PC-3 (cell line): ENCODE measurements around the gene SESTD1. TPM values are rescaled to one million over a fixed set of nuclear protein-coding genes. Genes with fewer than 3 reads are reported as not detected.

Source experiments
- ATAC-seq: fragments of 200-7000 bp; cut with Tn5 transposase; 2 replicates; pipeline ENCODE4 v1.9.1; 2020; ENCODE audit warnings: mild to moderate bottlenecking, moderate library complexity
- BruUV-seq: library from RNA; stranded (reverse); fragments of 400-500 nt; replicated peaks from 2 replicates; lab custom pipeline; 2021; lab: Mats Ljungman, UMichigan
- CTCF ChIA-PET: fragments of 300-600 bp; sonication (Branson Sonifier 250); formaldehyde crosslinking; loops from one replicate; lab custom pipeline; 2022; ENCODE audit warnings: antibody characterized with exemption; lab: Charles Lee
- POLR2A ChIA-PET: fragments of 300-600 bp; sonication (Branson Sonifier 250); formaldehyde crosslinking; loops from one replicate; lab custom pipeline; 2022; ENCODE audit warnings: antibody characterized with exemption; ENCODE audit not compliant: unreplicated experiment; lab: Charles Lee
- DNase-seq: peaks from one replicate; pipeline ENCODE4 v3.0.0-alpha.2; 2015
- H2AFZ ChIP-seq: fragments of 300-600 bp; sonication (generic); 2 replicates; pipeline ENCODE4 v1.6.0; 2016; ENCODE audit warnings: antibody characterized with exemption, low read length
- H3F3A ChIP-seq: fragments of 300-600 bp; sonication (generic); one replicate; pipeline ENCODE4 v1.6.0; 2017; ENCODE audit warnings: antibody characterized with exemption, low read length, control low read depth, mild to moderate bottlenecking; ENCODE audit not compliant: unreplicated experiment
- H3K27ac ChIP-seq: fragments of 300-600 bp; sonication (generic); 2 replicates; pipeline ENCODE4 v1.5.1; 2016; ENCODE audit warnings: mild to moderate bottlenecking, low read length
- H3K27me3 ChIP-seq: fragments of 300-600 bp; sonication (generic); 2 replicates; pipeline ENCODE4 v1.6.1; 2016; ENCODE audit warnings: low read length, mixed read lengths
- H3K36me3 ChIP-seq: fragments of 300-600 bp; sonication (generic); 2 replicates; pipeline ENCODE4 v1.6.1; 2016; ENCODE audit warnings: low read depth, mixed run types, low read length, mixed read lengths
- H3K4me1 ChIP-seq: fragments of 300-600 bp; sonication (generic); 2 replicates; pipeline ENCODE4 v1.5.1; 2016; ENCODE audit warnings: low read length; ENCODE audit not compliant: insufficient read depth
- H3K4me2 ChIP-seq: fragments of 300-600 bp; sonication (generic); 2 replicates; pipeline ENCODE4 v1.6.0; 2016; ENCODE audit warnings: low read length
- H3K4me3 ChIP-seq: fragments of 300-600 bp; sonication (generic); 2 replicates; pipeline ENCODE4 v1.5.1; 2016; ENCODE audit warnings: mild to moderate bottlenecking, low read length, mixed read lengths
- H3K79me2 ChIP-seq: fragments of 300-600 bp; sonication (generic); 2 replicates; pipeline ENCODE4 v1.6.1; 2017; ENCODE audit warnings: low read length, mixed read lengths
- H3K9ac ChIP-seq: fragments of 300-600 bp; sonication (generic); 2 replicates; pipeline ENCODE4 v1.6.0; 2016; ENCODE audit warnings: mild to moderate bottlenecking, low read length
- H3K9me2 ChIP-seq: fragments of 300-600 bp; sonication (generic); replicated peaks from 2 replicates; pipeline ENCODE4 v1.6.1; 2016; ENCODE audit warnings: mixed run types, low read length, mixed read lengths
- H3K9me3 ChIP-seq: fragments of 300-600 bp; sonication (generic); 2 replicates; pipeline ENCODE4 v1.6.1; 2016; ENCODE audit warnings: low read length, mixed read lengths
- H4K20me1 ChIP-seq: fragments of 300-600 bp; sonication (generic); 2 replicates; pipeline ENCODE4 v1.6.1; 2016; ENCODE audit warnings: low read length, mixed read lengths
- CTCF ChIP-seq: fragments of 300-600 bp; sonication (generic); conservative IDR thresholded peaks from 2 replicates; pipeline ENCODE4 v1.5.1; 2017; ENCODE audit warnings: antibody characterized with exemption, low read depth, mild to moderate bottlenecking, low read length
- EZH2 ChIP-seq: fragments of 300-600 bp; sonication (generic); IDR thresholded peaks from one replicate; pipeline ENCODE4 v1.6.1; 2017; ENCODE audit warnings: antibody characterized with exemption, mild to moderate bottlenecking, low read length; ENCODE audit not compliant: unreplicated experiment
- EZH2phosphoT487 ChIP-seq: fragments of 300-600 bp; sonication (generic); IDR thresholded peaks from 2 replicates; pipeline ENCODE4 v1.6.1; 2018; ENCODE audit warnings: mild to moderate bottlenecking, antibody characterized with exemption, low read length, borderline replicate concordance
- intact Hi-C: fragments of 100-400 bp; cut with micrococcal nuclease; formaldehyde crosslinking; loops from 2 replicates; pipeline ENCODE4 v1.9.0; 2023
- total RNA-seq: library from RNA; depleted of rRNA; stranded (reverse); fragments of >200 nt; gene quantifications from 2 replicates; pipeline ENCODE4 v1.2.3, GENCODE V29; 2014

SESTD1 gene
- total RNA-seq, 1 experiment from 2014 or later, result 12.2 TPM

GRCh38 chr2:179255129-179255528, 9.5 kb downstream of the SESTD1 start:
- Histone ChIP-seq H3K4me2 (no peak overlapping the region), H3K9me3 (no peaks in the 10 kb centered on the region), H3K4me3 (no peak overlapping the region), H3K9ac (no peak overlapping the region), H2AFZ (no peak overlapping the region), H3K79me2 (peaks cover 96% of the 10 kb centered on the region), H3K36me3 (no peaks in the 10 kb centered on the region), H4K20me1 (no peaks in the 10 kb centered on the region), H3K27me3 (no peaks in the 10 kb centered on the region), H3K27ac (no peak overlapping the region), H3K9me2 (no peaks in the 10 kb centered on the region), H3K4me1 (no peaks in the 10 kb centered on the region), H3F3A (no peaks in the 10 kb centered on the region)
- ATAC-seq (no peak), DNase-seq (no peak)
- TF ChIP-seq EZH2phosphoT487, result no peak
- ChIA-PET CTCF (no interaction called here), POLR2A (no interaction called here)
- no TSS peak for BruUV-seq
- intact Hi-C loops, result no loop called here

GRCh38 chr2:179253226-179253625, 11.4 kb downstream of the SESTD1 start:
- no peaks in the 10 kb centered on the region for H3K9me3 ChIP-seq
- H3K79me2 ChIP-seq, result peaks cover 96% of the 10 kb centered on the region
- no TSS peak for BruUV-seq
- H3K9me2 ChIP-seq, result no peaks in the 10 kb centered on the region
- no peaks in the 10 kb centered on the region for H4K20me1 ChIP-seq
- no peaks in the 10 kb centered on the region for H3K27me3 ChIP-seq
- ChIA-PET POLR2A (no interaction called here), CTCF (interaction anchor here (0.6 kb wide), 1 partner anchor 14 kb away, joined by 3 read pairs; no protein-coding TSS in a partner anchor)
- no peaks in the 10 kb centered on the region for H3K4me1 ChIP-seq
- H3K27ac ChIP-seq, result no peak overlapping the region
- no peaks in the 10 kb centered on the region for H3F3A ChIP-seq
- intact Hi-C loops, result no loop called here
- TF ChIP-seq EZH2phosphoT487 (no peak), EZH2 (no peak), CTCF (no peak)
- no peak for ATAC-seq
- H3K9ac ChIP-seq, result no peak overlapping the region
- H3K36me3 ChIP-seq, result no peaks in the 10 kb centered on the region
- no peak overlapping the region for H2AFZ ChIP-seq
- H3K4me3 ChIP-seq, result no peak overlapping the region
- H3K4me2 ChIP-seq, result no peak overlapping the region
- no peak for DNase-seq

GRCh38 chr2:179252423-179252822, 12.2 kb downstream of the SESTD1 start:
- ATAC-seq, result no peak
- intact Hi-C loops, result no loop called here
- Histone ChIP-seq H3K4me2 (no peak overlapping the region), H3K4me1 (no peaks in the 10 kb centered on the region), H3K27me3 (no peaks in the 10 kb centered on the region), H3K79me2 (peaks cover 96% of the 10 kb centered on the region), H3K9ac (no peak overlapping the region), H3K9me3 (no peaks in the 10 kb centered on the region), H3K27ac (no peak overlapping the region), H2AFZ (no peak overlapping the region), H3K36me3 (no peaks in the 10 kb centered on the region), H3K4me3 (no peak overlapping the region), H3K9me2 (no peaks in the 10 kb centered on the region), H3F3A (no peaks in the 10 kb centered on the region), H4K20me1 (no peaks in the 10 kb centered on the region)
- POLR2A ChIA-PET, result no interaction called here
- no TSS peak for BruUV-seq
- CTCF ChIA-PET, result interaction anchor here (0.6 kb wide), 1 partner anchor 866 kb away, joined by 3 read pairs; no protein-coding TSS in a partner anchor
- TF ChIP-seq EZH2phosphoT487 (no peak), CTCF (no peak), EZH2 (no peak)
- DNase-seq, result no peak
